GM19351 (cell line): ENCODE measurements around the gene UBE2D2.

Experiments
- ATAC-seq: cut with Tn5 transposase; IDR thresholded peaks from one replicate; pipeline ENCODE4 v1.9.1; 2021; ENCODE audit warnings: mild to moderate bottlenecking, moderate library complexity; ENCODE audit not compliant: unreplicated experiment

UBE2D2 gene

GRCh38 chr5:139658928-139659667, 98.0 kb downstream of the UBE2D2 start:
- ATAC-seq = no peak

GRCh38 chr5:139659695-139660101, 98.6 kb downstream of the UBE2D2 start:
- ATAC-seq = no peak

DNA sequence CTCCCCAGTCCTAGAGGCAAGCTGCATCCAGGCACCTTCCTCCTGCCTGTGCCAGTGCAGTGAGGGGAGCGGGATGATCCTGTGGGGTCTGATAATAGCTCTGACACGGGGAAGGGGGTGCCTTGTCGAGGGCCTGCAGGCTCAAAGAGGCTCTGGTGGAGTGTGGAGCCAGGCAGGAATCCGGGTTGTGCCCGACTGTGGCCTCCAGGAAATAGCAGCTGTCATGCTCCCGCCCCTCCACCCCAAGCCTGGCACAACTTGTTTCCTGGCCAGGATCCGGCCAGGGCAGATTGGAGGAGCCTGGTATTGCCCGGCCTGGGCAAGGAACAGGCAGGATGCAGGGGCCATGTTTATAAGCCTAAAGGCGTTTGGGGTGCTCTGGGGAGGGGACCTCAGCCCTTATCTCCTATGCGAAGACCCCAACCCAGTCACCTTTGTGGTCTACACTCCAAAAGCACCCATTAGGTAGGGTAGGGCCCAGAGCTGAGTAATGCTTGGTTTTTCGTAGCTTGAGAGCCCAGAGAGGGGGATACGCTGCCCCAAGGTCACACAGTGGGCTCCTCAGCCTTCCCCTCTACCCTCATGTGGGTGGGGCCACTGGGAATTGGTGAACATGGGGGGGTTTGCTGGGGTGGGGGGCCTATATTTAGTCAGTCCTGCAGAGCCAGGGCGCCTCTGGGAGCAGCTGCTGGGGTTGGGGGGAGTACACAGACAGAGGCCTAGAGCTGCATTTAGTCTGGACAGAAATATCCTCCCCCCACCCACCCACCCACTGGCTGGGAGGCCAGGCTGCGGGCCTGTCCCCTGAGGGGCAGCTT, 99.2 kb downstream of the UBE2D2 start:
- ATAC-seq = no peak

- peak; percentile 21 for ATAC-seq
Observed at GRCh38 chr5:139660923-139661814, 100.0 kb downstream of the UBE2D2 start.

GRCh38 chr5:139662617-139663016, 101.5 kb downstream of the UBE2D2 start:
- no peak for ATAC-seq

DNA sequence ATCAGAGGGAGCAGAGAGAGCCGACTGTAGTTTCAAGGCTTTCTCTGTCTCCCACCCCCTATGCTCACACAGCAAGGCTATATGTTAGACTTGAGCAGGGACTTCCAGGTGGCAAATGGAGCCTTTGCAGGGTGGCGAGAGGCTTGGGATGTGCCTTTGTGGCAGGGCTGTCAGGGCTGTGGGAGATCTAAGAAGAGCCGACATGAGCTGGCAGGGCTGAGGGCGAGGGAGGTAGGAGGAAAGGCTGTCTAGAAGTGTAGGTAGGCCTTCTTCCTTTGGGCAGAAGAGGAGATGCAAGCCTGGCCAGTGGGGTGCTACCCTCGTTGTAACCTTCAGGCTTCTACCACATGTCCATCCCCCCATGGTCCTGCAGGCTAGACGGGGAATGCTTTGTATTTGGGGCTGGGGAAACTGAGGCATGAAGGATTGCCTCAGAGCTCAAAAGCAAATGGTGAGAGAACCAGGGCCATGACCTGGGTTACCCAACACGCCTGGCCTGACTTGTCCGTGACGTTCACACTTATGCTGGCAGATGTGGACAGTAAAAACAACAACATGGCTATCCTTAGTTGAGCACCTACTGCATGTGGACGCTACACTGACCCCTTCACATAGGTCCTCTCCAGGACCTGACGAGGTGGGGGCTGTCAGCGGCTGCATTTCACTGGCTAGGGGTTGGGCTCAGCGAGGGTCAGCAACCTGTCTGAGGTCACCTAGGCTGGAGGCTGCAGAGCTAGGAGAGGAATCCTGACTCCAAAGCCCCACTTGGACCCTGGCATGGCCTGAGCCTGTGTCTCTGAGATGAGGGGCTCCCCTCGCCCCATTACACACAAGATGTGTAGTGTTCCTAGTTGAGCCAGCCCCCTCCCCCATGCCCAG, 102.3 kb downstream of the UBE2D2 start:
- ATAC-seq = no peak

GRCh38 chr5:139664086-139664693, 103.1 kb downstream of the UBE2D2 start:
- ATAC-seq = peak; percentile 58

DNA sequence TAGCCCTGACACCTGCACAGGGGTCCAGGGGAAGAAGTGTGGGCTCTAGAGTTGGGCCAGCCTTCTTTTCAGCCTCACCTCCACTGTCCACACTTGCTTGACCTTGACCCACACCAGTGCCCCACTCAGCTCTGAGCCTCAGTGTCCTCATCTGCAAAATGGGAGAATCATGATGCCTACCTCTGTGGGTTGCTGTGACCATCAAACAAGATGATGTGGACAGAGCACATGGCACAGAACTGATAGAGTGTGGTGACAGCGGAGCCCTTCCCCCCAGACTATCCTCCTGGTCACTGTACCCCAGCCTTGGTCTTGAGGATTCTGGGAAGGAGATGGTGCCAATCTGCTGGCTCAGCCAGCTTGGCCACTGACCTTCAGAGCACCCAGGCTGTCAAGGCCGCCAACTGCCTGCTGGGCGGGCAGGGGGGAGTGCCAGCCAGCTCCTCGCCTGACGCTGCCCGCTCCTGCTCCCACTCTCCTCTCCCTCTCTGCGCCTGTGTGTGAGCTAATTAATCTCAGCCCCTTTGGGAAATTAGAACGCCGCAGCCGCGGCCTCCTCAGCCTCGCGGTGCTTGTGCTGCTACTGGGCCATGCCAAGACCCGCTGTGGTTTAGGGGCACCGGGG, 103.7 kb downstream of the UBE2D2 start:
- ATAC-seq = no peak

- no peak for ATAC-seq
Observed at GRCh38 chr5:139665626-139666025, 104.5 kb downstream of the UBE2D2 start.

DNA sequence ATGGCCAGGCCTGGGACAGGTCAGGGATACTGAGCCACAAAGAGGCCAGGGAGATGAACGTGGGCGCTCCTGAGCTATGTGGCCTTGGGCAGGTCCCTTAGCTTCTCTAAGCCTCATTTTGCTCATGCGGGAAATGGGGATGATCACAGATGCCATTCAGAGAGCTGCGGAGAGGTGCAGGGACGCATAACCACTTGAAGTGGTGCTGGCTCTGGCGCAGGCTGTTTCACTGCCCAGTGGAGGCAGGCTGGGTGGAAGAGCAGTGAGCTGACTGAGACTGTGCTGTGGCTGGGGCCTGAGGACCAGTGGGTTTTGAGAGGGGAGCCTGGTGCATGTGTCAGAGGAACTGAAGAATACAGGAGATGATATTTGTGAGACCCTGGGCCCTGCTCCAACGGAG, 105.4 kb downstream of the UBE2D2 start:
- ATAC-seq = no peak

GRCh38 chr5:139667001-139667729, 106.0 kb downstream of the UBE2D2 start:
- no peak for ATAC-seq

DNA sequence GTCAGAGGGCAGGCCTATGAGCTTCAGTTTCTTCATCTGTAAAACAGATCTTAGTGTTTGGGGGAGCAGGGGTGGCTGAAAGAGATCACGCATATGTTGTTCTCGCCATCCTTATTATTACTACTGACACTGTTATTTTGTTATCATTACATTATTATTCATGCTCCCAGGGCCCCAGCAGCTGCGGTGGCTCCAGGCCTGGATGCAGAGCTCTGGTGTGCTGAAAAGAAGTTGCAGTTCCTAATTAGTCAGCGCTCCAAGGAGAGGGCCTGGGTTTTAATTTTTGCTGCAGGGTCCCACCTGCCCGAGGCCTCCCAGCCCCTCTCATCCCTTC, 106.6 kb downstream of the UBE2D2 start:
- ATAC-seq = no peak

- no peak for ATAC-seq
Observed at GRCh38 chr5:139668064-139668880, 107.1 kb downstream of the UBE2D2 start.

DNA sequence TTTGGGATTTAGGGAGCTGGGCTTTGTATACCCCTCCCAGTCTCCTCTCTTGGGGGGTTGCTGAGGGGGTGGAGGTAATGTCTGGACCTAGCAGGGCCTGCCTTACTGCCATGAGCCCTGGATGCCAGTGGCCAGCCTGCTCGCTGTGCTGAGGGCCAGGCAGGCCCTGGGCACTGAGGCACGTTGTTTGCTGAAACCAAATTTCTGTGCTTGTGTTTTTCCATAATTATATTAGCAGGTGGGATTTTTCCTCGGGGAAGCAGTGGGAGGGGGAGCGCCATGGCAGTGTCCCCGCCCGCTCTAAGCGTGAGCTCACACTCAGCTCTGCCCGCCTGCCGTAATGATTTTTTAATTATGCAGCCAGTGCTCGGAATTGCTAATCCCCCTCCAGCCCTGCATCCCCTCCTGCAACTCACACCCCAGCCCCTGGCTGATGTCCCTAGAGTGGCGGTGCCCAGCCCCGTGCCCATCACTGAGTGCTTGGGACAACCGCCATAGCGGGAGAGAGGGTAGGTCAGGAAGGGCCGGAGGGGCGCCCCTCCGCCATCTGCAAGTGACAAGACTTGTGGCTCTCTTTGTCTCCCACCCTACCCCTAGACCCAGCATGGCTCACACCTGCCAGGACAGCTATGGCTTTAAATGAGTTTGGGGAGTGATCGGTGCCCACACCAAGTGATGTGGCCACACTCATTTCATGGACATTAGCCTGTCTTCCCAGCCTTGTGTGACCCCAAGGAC, 108.0 kb downstream of the UBE2D2 start:
- ATAC-seq = no peak

GRCh38 chr5:139669662-139670368, 108.7 kb downstream of the UBE2D2 start:
- peak; percentile 27 for ATAC-seq

GRCh38 chr5:139670369-139671095, 109.4 kb downstream of the UBE2D2 start:
- peak; percentile 43 for ATAC-seq
